GM12878 (cell line): ENCODE results near the gene PAX2. TPM values are rescaled to one million over a fixed set of nuclear protein-coding genes. Genes with fewer than 3 reads are reported as not detected.

Source experiments
- ATAC-seq: fragments of 200-7000 bp; cut with Tn5 transposase; 3 replicates; pipeline ENCODE4 v1.9.1; 2020; ENCODE audit warnings: mild to moderate bottlenecking, moderate library complexity
- BruUV-seq: library from RNA; stranded (reverse); fragments of 400-500 nt; replicated peaks from 2 replicates; lab custom pipeline; 2021; lab: Mats Ljungman, UMichigan
- CTCF ChIA-PET: fragments of 300-600 bp; sonication (Branson Sonifier 250); formaldehyde crosslinking; extraction: SDS; loops from one replicate; lab custom pipeline; 2021; ENCODE audit warnings: inconsistent platforms; lab: Yijun Ruan, JAX
- POLR2A ChIA-PET: fragments of 350-600 bp; formaldehyde crosslinking; extraction: SDS; loops from one replicate; lab custom pipeline; 2021; ENCODE audit warnings: inconsistent platforms; lab: Charles Lee
- RAD21 ChIA-PET: fragments of 300-600 bp; sonication (Branson Sonifier 250); formaldehyde crosslinking; loops from one replicate; lab custom pipeline; 2023; ENCODE audit warnings: antibody characterized with exemption; ENCODE audit not compliant: unreplicated experiment; lab: Charles Lee
- SMC1A ChIA-PET: fragments of 300-600 bp; sonication (Branson Sonifier 250); formaldehyde crosslinking; loops from one replicate; lab custom pipeline; 2023; ENCODE audit not compliant: unreplicated experiment, uncharacterized antibody; lab: Charles Lee
- DNase-seq: peaks from one replicate; pipeline ENCODE4 v3.0.0-alpha.2; 2011; ENCODE audit warnings: low read depth, low spot score
- FAIRE-seq: peaks from 3 replicates; lab custom pipeline; 2011; peaks lifted over from hg19 to GRCh38; lab: Jason Lieb, UNC
- H2AFZ ChIP-seq: 2 replicates; pipeline ENCODE4 v1.6.0; 2011; ENCODE audit warnings: low read depth, low read length, control low read depth; ENCODE audit not compliant: control insufficient read depth
- H3K27ac ChIP-seq: 2 replicates; pipeline ENCODE4 v1.5.1; 2011; ENCODE audit warnings: control low read depth; ENCODE audit not compliant: control insufficient read depth, insufficient read depth
- H3K27me3 ChIP-seq, 2 experiments: replicated peaks in 1 of 2; 2 replicates each; pipeline versions ENCODE4 v1.6.0 to v1.6.1; 2011; ENCODE audit warnings: low read length in 1 of 2; ENCODE audit not compliant: control insufficient read depth in 2 of 2, insufficient read depth in 2 of 2
- H3K36me3 ChIP-seq, 2 experiments: 2 replicates each; pipeline ENCODE4 v1.5.1; 2011; ENCODE audit warnings: low read length in 1 of 2; ENCODE audit not compliant: control insufficient read depth in 2 of 2, insufficient read depth in 2 of 2
- H3K4me1 ChIP-seq: 2 replicates; pipeline ENCODE4 v1.6.1; 2011; ENCODE audit warnings: mild to moderate bottlenecking, low read length, moderate library complexity, mixed read lengths; ENCODE audit not compliant: control insufficient read depth, insufficient read depth
- H3K4me2 ChIP-seq: 2 replicates; pipeline ENCODE4 v1.6.0; 2011; ENCODE audit warnings: control low read depth; ENCODE audit not compliant: control insufficient read depth, insufficient read depth
- H3K4me3 ChIP-seq: fragments of 200-600 bp; sonication (generic); 2 replicates; pipeline ENCODE4 v1.5.1; 2016
- H3K79me2 ChIP-seq: 2 replicates; pipeline ENCODE4 v1.6.0; 2011; ENCODE audit warnings: low read length; ENCODE audit not compliant: control insufficient read depth, insufficient read depth
- H3K9ac ChIP-seq: 2 replicates; pipeline ENCODE4 v1.8.0; 2011; ENCODE audit warnings: low read length, control low read depth, mixed read lengths; ENCODE audit not compliant: control insufficient read depth, insufficient read depth
- H3K9me3 ChIP-seq: replicated peaks from 3 replicates; pipeline ENCODE4 v1.5.1; 2011; ENCODE audit warnings: mild to moderate bottlenecking, low read length; ENCODE audit not compliant: control insufficient read depth, insufficient read depth
- H4K20me1 ChIP-seq: 2 replicates; pipeline ENCODE4 v1.6.0; 2011; ENCODE audit not compliant: control insufficient read depth, insufficient read depth
- BMI1 ChIP-seq: fragments of 450-650 bp; IDR thresholded peaks from 2 replicates; pipeline ENCODE4 v1.6.1; 2016; ENCODE audit warnings: mild to moderate bottlenecking, moderate library complexity, borderline replicate concordance
- CBX5 ChIP-seq: sonication (generic); IDR thresholded peaks from 2 replicates; pipeline ENCODE4 v1.6.1; 2016; ENCODE audit warnings: low read depth, moderate library complexity, mild to moderate bottlenecking, inconsistent platforms
- CHD1 ChIP-seq: IDR thresholded peaks from 2 replicates; pipeline ENCODE4 v1.6.1; 2012; ENCODE audit warnings: low read depth, low read length, improper control_type of control experiment
- CHD2 ChIP-seq: IDR thresholded peaks from 2 replicates; pipeline ENCODE4 v1.6.1; 2011; ENCODE audit warnings: low read depth, low read length, improper control_type of control experiment, borderline replicate concordance
- CHD4 ChIP-seq: fragments of 200-600 bp; sonication (generic); IDR thresholded peaks from 2 replicates; pipeline ENCODE4 v1.6.1; 2016; ENCODE audit warnings: mild to moderate bottlenecking
- IKZF2 ChIP-seq, 2 experiments: fragments of 450-650 bp; IDR thresholded peaks; 2 replicates each; pipeline ENCODE4 v1.6.1; 2017; ENCODE audit warnings: mild to moderate bottlenecking in 2 of 2, moderate library complexity in 2 of 2
- NFYB ChIP-seq: IDR thresholded peaks from 2 replicates; pipeline ENCODE4 v1.6.1; 2011; ENCODE audit warnings: low read depth, mild to moderate bottlenecking, low read length, improper control_type of control experiment, moderate library complexity; ENCODE audit not compliant: insufficient read depth
- NR2C2 ChIP-seq: IDR thresholded peaks from 2 replicates; pipeline ENCODE4 v1.6.1; 2011; ENCODE audit warnings: borderline replicate concordance, low read depth; ENCODE audit not compliant: control insufficient read depth, insufficient read length
- PML ChIP-seq: IDR thresholded peaks from 2 replicates; pipeline ENCODE4 v1.6.1; 2012; ENCODE audit warnings: low read length, inconsistent platforms
- RCOR1 ChIP-seq: conservative IDR thresholded peaks from 2 replicates; pipeline ENCODE4 v1.6.1; 2012; ENCODE audit warnings: low read depth, low read length, improper control_type of control experiment
- RUNX3 ChIP-seq: IDR thresholded peaks from 2 replicates; pipeline ENCODE4 v1.6.1; 2012; ENCODE audit warnings: low read length, inconsistent platforms
- SRF ChIP-seq, 2 experiments: IDR thresholded peaks; 2 replicates each; pipeline ENCODE4 v1.6.1; 2011; ENCODE audit warnings: low read depth in 2 of 2, low read length in 2 of 2, mild to moderate bottlenecking in 1 of 2, moderate library complexity in 1 of 2
- TCF3 ChIP-seq: IDR thresholded peaks from 2 replicates; pipeline ENCODE4 v1.6.1; 2012; ENCODE audit warnings: low read depth, mild to moderate bottlenecking, low read length, borderline replicate concordance; ENCODE audit not compliant: insufficient read depth
- TCF7 ChIP-seq: IDR thresholded peaks from 2 replicates; pipeline ENCODE4 v1.6.1; 2014; ENCODE audit warnings: antibody characterized with exemption, borderline replicate concordance
- ZNF592 ChIP-seq: fragments of 450-650 bp; IDR thresholded peaks from 2 replicates; pipeline ENCODE4 v1.6.1; 2017; ENCODE audit warnings: mild to moderate bottlenecking, moderate library complexity
- WGBS: methylation state at CpG from one replicate; pipeline ENCODE4 v1.1.6; 2016; ENCODE audit warnings: low lambda C conversion rate; ENCODE audit not compliant: insufficient replicate concordance, insufficient coverage; ENCODE audit errors: missing lambda C conversion rate; 5-methylcytosine and 5-hydroxymethylcytosine counted together
- in situ Hi-C: fragments of 300-500 bp; cut with MboI; formaldehyde crosslinking; loops from 9 replicates; pipeline ENCODE4 v1.14.3; 2018; ENCODE audit warnings: mixed read lengths
- intact Hi-C: fragments of 100-400 bp; cut with micrococcal nuclease; formaldehyde crosslinking; loops from one replicate; pipeline ENCODE4 v1.14.2; 2022; ENCODE audit not compliant: unreplicated experiment
- polyA plus RNA-seq, 11 experiments: library from polyadenylated mRNA; depleted of rRNA in 4 of 11; unstranded in 6 of 11; stranded (reverse) in 5 of 11; fragments of >200 nt; fragmentation: Nextera tagmentation in 4 of 11; fragmentation: Illumina TruSeq in 1 of 11; extraction: Ambion mirVana in 4 of 11; extraction: Trizol in 1 of 11; gene quantifications; 1 replicate in 1 of 11; 2 replicates in 10 of 11; pipeline versions ENCODE4 v1.2.1 to v1.2.3, GENCODE V29; 2011 to 2016; ENCODE audit warnings: inconsistent platforms in 2 of 11, missing spikeins in 2 of 11, low read depth in 1 of 11
- total RNA-seq, 4 experiments: library from RNA; depleted of rRNA in 3 of 4; stranded (reverse); fragments of >200 nt in 3 of 4; fragmentation: Illumina TruSeq in 1 of 4; extraction: Trizol in 1 of 4; gene quantifications; 2 replicates each; pipeline versions ENCODE4 v1.2.1 to v1.2.3, GENCODE V29; 2013 to 2021
- TF ChIP-seq, protein P1 (sequence below): fragments of 450-650 bp; IDR thresholded peaks from 2 replicates; pipeline ENCODE4 v1.6.1; 2017; ENCODE audit warnings: low read depth, mild to moderate bottlenecking, moderate library complexity

Gene PAX2
- total and polyA plus RNA-seq, 10 of the 15 experiments (the other 5 are each of a cell fraction or from before 2014, with no cell fraction given), result not detected

- TF ChIP-seq BMI1 (no peak), CHD1 (no peak), NFYB (no peak), ZNF592 (no peak), CHD2 (no peak), NR2C2 (no peak), CBX5 (no peak), PML (no peak), TCF3 (no peak), RUNX3 (no peak), SRF (IDR thresholded peaks at IDR 0.05; ENCODE audit: low read depth in 2 of 2, low read length in 2 of 2) (no peak), TCF7 (no peak), CHD4 (no peak), RCOR1 (no peak), IKZF2 (IDR thresholded peaks at IDR 0.05) (no peak)
- TF ChIP-seq, protein P1, sequence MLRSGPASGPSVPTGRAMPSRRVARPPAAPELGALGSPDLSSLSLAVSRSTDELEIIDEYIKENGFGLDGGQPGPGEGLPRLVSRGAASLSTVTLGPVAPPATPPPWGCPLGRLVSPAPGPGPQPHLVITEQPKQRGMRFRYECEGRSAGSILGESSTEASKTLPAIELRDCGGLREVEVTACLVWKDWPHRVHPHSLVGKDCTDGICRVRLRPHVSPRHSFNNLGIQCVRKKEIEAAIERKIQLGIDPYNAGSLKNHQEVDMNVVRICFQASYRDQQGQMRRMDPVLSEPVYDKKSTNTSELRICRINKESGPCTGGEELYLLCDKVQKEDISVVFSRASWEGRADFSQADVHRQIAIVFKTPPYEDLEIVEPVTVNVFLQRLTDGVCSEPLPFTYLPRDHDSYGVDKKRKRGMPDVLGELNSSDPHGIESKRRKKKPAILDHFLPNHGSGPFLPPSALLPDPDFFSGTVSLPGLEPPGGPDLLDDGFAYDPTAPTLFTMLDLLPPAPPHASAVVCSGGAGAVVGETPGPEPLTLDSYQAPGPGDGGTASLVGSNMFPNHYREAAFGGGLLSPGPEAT, result no peak
- Histone ChIP-seq H2AFZ (no peak overlapping the region), H3K4me1 (no peaks in the 10 kb centered on the region), H3K9ac (no peak overlapping the region), H3K4me3 (no peak overlapping the region), H3K27ac (no peak overlapping the region), H3K27me3 (peaks cover 5% of the 10 kb centered on the region in 2 experiments), H3K36me3 (no peaks in the 10 kb centered on the region), H3K9me3 (no peaks in the 10 kb centered on the region), H3K4me2 (no peak overlapping the region), H4K20me1 (no peaks in the 10 kb centered on the region), H3K79me2 (no peaks in the 10 kb centered on the region)
- POLR2A ChIA-PET, result no interaction called here
- in situ Hi-C loops (no loop called here), intact Hi-C loops (no loop called here)
- BruUV-seq, result no TSS peak
- ATAC-seq (no peak), FAIRE-seq (no peak), DNase-seq (no peak)
- CTCF ChIA-PET, result no interaction called here
- SMC1A ChIA-PET, result no interaction called here
- RAD21 ChIA-PET, result no interaction called here
- 33% methylated on average over 18 of the region's 18 CpGs for WGBS
These were observed 42.9 kb downstream of the PAX2 start for GRCh38 chr10:100788002-100788903.
